ENCODE results near the gene CDH5.

DNA sequence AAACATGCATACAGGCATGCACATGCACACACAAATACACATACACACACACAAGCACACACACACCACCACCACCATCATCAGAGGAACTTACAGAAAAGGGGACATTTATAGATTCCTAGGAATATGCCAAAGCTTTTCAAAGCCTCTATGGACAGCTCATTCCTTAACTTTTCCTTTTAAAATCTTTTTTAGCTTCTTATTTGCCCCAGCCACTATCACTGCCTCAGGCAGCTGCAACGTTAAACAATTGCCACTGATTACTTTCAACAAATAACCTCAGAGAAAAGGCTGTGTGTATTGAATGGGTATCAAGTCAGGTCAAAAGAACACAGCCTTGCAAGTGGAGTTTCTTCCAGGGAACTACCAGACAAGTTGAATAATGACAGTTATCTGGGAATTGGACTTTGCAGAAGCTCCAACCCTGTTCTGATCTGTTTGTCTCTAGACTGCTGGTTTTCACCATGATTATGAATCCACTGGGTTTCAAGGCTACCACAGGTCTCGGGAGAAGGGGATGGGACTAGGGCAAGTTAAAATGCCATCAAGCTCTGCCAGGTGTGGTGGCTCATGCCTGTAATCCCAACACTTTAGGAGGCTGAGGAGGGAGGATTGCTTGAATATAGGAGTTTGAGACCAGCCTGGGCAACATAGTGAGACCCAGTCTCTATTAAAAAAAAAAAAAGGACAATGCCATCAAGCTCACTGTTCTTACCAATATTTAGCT lies 38.7 kb downstream of the CDH5 start:
- TF ChIP-seq, protein P1, sequence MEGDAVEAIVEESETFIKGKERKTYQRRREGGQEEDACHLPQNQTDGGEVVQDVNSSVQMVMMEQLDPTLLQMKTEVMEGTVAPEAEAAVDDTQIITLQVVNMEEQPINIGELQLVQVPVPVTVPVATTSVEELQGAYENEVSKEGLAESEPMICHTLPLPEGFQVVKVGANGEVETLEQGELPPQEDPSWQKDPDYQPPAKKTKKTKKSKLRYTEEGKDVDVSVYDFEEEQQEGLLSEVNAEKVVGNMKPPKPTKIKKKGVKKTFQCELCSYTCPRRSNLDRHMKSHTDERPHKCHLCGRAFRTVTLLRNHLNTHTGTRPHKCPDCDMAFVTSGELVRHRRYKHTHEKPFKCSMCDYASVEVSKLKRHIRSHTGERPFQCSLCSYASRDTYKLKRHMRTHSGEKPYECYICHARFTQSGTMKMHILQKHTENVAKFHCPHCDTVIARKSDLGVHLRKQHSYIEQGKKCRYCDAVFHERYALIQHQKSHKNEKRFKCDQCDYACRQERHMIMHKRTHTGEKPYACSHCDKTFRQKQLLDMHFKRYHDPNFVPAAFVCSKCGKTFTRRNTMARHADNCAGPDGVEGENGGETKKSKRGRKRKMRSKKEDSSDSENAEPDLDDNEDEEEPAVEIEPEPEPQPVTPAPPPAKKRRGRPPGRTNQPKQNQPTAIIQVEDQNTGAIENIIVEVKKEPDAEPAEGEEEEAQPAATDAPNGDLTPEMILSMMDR (IDR thresholded peaks at IDR 0.05; ENCODE audit: low read length): no peak
- no peak for TF ChIP-seq EZH2 (IDR thresholded peaks at IDR 0.05; ENCODE audit: borderline replicate concordance, low read length)

Measured in OCI-LY1 (cell line).